H9 (cell line): Measurements from ENCODE around the gene SLC22A17. TPM values are rescaled to one million over a fixed set of nuclear protein-coding genes. Genes with fewer than 3 reads are reported as not detected.
"Not testable (repeated sequence)": the region's sequence is repeated elsewhere in the genome, so short reads cannot be mapped to it uniquely, and the experiment has no call there.

Source experiments
- DNase-seq: peaks from one replicate; pipeline ENCODE4 v3.0.0-alpha.2; 2017
- H2AFZ ChIP-seq: one replicate; pipeline ENCODE4 v1.6.1; 2013; ENCODE audit warnings: mild to moderate bottlenecking, low read length, control low read depth, moderate library complexity
- H2AK5ac ChIP-seq: 2 replicates; pipeline ENCODE4 v1.6.1; 2013; ENCODE audit warnings: low read length, control low read depth, mixed read lengths; ENCODE audit not compliant: insufficient read length
- H2BK120ac ChIP-seq: one replicate; pipeline ENCODE4 v1.6.1; 2013; ENCODE audit warnings: low read depth, mild to moderate bottlenecking, low read length, control low read depth, inconsistent platforms; ENCODE audit not compliant: poor library complexity, severe bottlenecking
- H2BK12ac ChIP-seq: 2 replicates; pipeline ENCODE4 v1.6.1; 2013; ENCODE audit warnings: low read length, control low read depth, mixed read lengths, low read depth; ENCODE audit not compliant: insufficient read length
- H2BK15ac ChIP-seq: 2 replicates; pipeline ENCODE4 v1.6.1; 2013; ENCODE audit warnings: low read depth, low read length, control low read depth
- H2BK20ac ChIP-seq: one replicate; pipeline ENCODE4 v1.6.1; 2013; ENCODE audit warnings: low read depth, mild to moderate bottlenecking, low read length, control low read depth, inconsistent platforms; ENCODE audit not compliant: poor library complexity, severe bottlenecking
- H2BK5ac ChIP-seq: 2 replicates; pipeline ENCODE4 v1.6.1; 2013; ENCODE audit warnings: low read length, control low read depth, mixed read lengths; ENCODE audit not compliant: insufficient read length
- H3K14ac ChIP-seq: 2 replicates; pipeline ENCODE4 v1.6.1; 2013; ENCODE audit warnings: low read length, control low read depth; ENCODE audit not compliant: insufficient read depth
- H3K18ac ChIP-seq: 2 replicates; pipeline ENCODE4 v1.6.1; 2013; ENCODE audit warnings: low read depth, mild to moderate bottlenecking, mixed read lengths, low read length, control low read depth; ENCODE audit not compliant: insufficient read length
- H3K23ac ChIP-seq: 2 replicates; pipeline ENCODE4 v1.6.1; 2013; ENCODE audit warnings: low read length, control low read depth, mixed read lengths, low read depth; ENCODE audit not compliant: insufficient read length
- H3K23me2 ChIP-seq: 2 replicates; pipeline ENCODE4 v1.6.1; 2013; ENCODE audit warnings: low read depth, mild to moderate bottlenecking, mixed read lengths, low read length, control low read depth; ENCODE audit not compliant: insufficient read length, poor library complexity, severe bottlenecking
- H3K27ac ChIP-seq: 2 replicates; pipeline ENCODE4 v1.5.1; 2013; ENCODE audit warnings: low read length, control low read depth, mixed read lengths, low read depth; ENCODE audit not compliant: insufficient read length
- H3K27me3 ChIP-seq: 2 replicates; pipeline ENCODE4 v1.6.1; 2013; ENCODE audit warnings: low read length, control low read depth, inconsistent platforms; ENCODE audit not compliant: insufficient read depth
- H3K4ac ChIP-seq: 2 replicates; pipeline ENCODE4 v1.6.1; 2013; ENCODE audit warnings: low read depth, mild to moderate bottlenecking, control low read depth, inconsistent platforms, low read length, moderate library complexity
- H3K4me1 ChIP-seq: 2 replicates; pipeline ENCODE4 v1.6.1; 2013; ENCODE audit warnings: low read length, control low read depth, inconsistent platforms; ENCODE audit not compliant: insufficient read depth
- H3K4me2 ChIP-seq: 2 replicates; pipeline ENCODE4 v1.6.1; 2013; ENCODE audit warnings: low read length, control low read depth, mixed read lengths; ENCODE audit not compliant: insufficient read length, insufficient read depth
- H3K56ac ChIP-seq: 2 replicates; pipeline ENCODE4 v1.6.1; 2013; ENCODE audit warnings: low read depth, mild to moderate bottlenecking, mixed read lengths, low read length, control low read depth; ENCODE audit not compliant: insufficient read length
- H3K79me1 ChIP-seq: 2 replicates; pipeline ENCODE4 v1.6.1; 2013; ENCODE audit warnings: low read depth, mild to moderate bottlenecking, moderate library complexity, low read length, control low read depth, inconsistent platforms; ENCODE audit not compliant: insufficient read depth, poor library complexity, severe bottlenecking
- H3K79me2 ChIP-seq: 2 replicates; pipeline ENCODE4 v1.6.1; 2013; ENCODE audit warnings: low read length, control low read depth, inconsistent platforms; ENCODE audit not compliant: insufficient read depth
- H3K9ac ChIP-seq: 2 replicates; pipeline ENCODE4 v1.6.1; 2013; ENCODE audit warnings: low read length, control low read depth, mixed read lengths; ENCODE audit not compliant: insufficient read length; ENCODE audit errors: extremely low read depth
- H3K9me3 ChIP-seq: one replicate; pipeline ENCODE4 v1.6.1; 2013; ENCODE audit warnings: low read depth, low read length, inconsistent platforms; ENCODE audit not compliant: control insufficient read depth
- H3T11ph ChIP-seq: one replicate; pipeline ENCODE4 v1.6.1; 2013; ENCODE audit warnings: mild to moderate bottlenecking, low read length, control low read depth, inconsistent platforms
- H4K20me1 ChIP-seq: one replicate; pipeline ENCODE4 v1.6.1; 2013; ENCODE audit not compliant: control insufficient read depth, insufficient read length, insufficient read depth
- H4K5ac ChIP-seq: 2 replicates; pipeline ENCODE4 v1.6.1; 2013; ENCODE audit warnings: low read depth, mild to moderate bottlenecking, mixed read lengths, low read length, control low read depth; ENCODE audit not compliant: insufficient read length
- H4K8ac ChIP-seq: replicated peaks from 2 replicates; pipeline ENCODE4 v1.6.1; 2013; ENCODE audit warnings: low read length, control low read depth, mixed read lengths, low read depth; ENCODE audit not compliant: insufficient read length
- H4K91ac ChIP-seq: 2 replicates; pipeline ENCODE4 v1.6.1; 2013; ENCODE audit warnings: low read depth, mild to moderate bottlenecking, moderate library complexity, mixed read lengths, low read length, control low read depth; ENCODE audit not compliant: insufficient read length
- H3K27ac Mint-ChIP-seq, 3 experiments: 2 replicates in 2 of 3; 3 replicates in 1 of 3; pipeline ENCODE4 v1.8.0; 2020 to 2021; ENCODE audit warnings: mixed read lengths in 3 of 3, mild to moderate bottlenecking in 1 of 3, moderate library complexity in 1 of 3
- H3K27me3 Mint-ChIP-seq: 2 replicates; pipeline ENCODE4 v1.8.0; 2021; ENCODE audit warnings: low read depth, mild to moderate bottlenecking, moderate library complexity, mixed read lengths
- H3K36me3 Mint-ChIP-seq, 3 experiments: 2 replicates in 2 of 3; 3 replicates in 1 of 3; pipeline ENCODE4 v1.8.0; 2020 to 2021; ENCODE audit warnings: low read depth in 3 of 3, mixed read lengths in 3 of 3; ENCODE audit not compliant: insufficient read depth in 1 of 3
- H3K4me1 Mint-ChIP-seq, 2 experiments: 2 replicates each; pipeline ENCODE4 v1.8.0; 2020; ENCODE audit warnings: mixed read lengths in 2 of 2
- H3K4me3 Mint-ChIP-seq, 2 experiments: 2 replicates in 1 of 2; 3 replicates in 1 of 2; pipeline ENCODE4 v1.8.0; 2020 to 2021; ENCODE audit warnings: mild to moderate bottlenecking in 2 of 2, mixed read lengths in 2 of 2, moderate library complexity in 1 of 2
- H3K9me3 Mint-ChIP-seq, 2 experiments: 2 replicates in 1 of 2; 3 replicates in 1 of 2; pipeline ENCODE4 v1.8.0; 2020; ENCODE audit warnings: mild to moderate bottlenecking in 2 of 2, mixed read lengths in 2 of 2, moderate library complexity in 1 of 2
- WGBS: extraction: QIAGEN DNeasy Blood & Tissue Kit; methylation state at CpG from one replicate; pipeline ENCODE4 v1.1.7; 2013; ENCODE audit warnings: missing lambda C conversion rate, low lambda C conversion rate, mixed read lengths; ENCODE audit not compliant: insufficient read length; ENCODE audit errors: extremely low coverage; 5-methylcytosine and 5-hydroxymethylcytosine counted together
- total RNA-seq: library from RNA; stranded (reverse); gene quantifications from 2 replicates; pipeline ENCODE4 v1.2.1, GENCODE V29; 2021
- TF ChIP-seq, protein P1 (sequence below): fragments of 200-600 bp; sonication (generic); conservative IDR thresholded peaks from 3 replicates; pipeline ENCODE4 v1.8.0; 2021; ENCODE audit warnings: antibody characterized with exemption, mild to moderate bottlenecking

The SLC22A17 gene
- total RNA-seq, 1 experiment from 2014 or later, result 33.0 TPM

DNA sequence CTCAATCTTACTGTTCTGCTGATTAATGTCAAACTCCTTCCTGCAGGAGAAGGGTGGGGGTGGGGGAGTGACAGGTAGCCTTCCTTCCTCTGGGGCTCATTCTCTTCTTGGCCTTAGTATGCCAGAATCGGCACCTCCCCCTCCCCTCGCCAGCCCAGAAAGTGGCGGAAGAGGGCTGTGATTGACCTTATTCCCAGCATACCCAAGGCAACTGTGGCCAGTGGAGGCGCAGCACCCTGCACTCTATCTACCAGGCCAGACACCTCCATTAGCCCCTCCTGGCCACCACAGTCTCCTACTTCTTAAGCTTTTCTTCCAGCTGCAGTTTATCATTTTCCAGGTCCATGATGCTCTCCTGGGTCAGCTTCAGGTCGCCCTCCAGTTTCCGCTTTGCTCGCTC is 39.9 kb upstream of the SLC22A17 start:
- Histone ChIP-seq H3T11ph (no peak overlapping the region), H3K14ac (no peak overlapping the region; the same call in 1 of the 2 replicates), H3K9ac (no peak overlapping the region), H2AK5ac (no peak overlapping the region), H4K91ac (no peak overlapping the region), H2BK120ac (no peak overlapping the region), H3K18ac (no peak overlapping the region), H3K4me1 (peaks cover 3% of the 10 kb centered on the region; the same call in 1 of the 2 replicates), H3K9me3 (no peaks in the 10 kb centered on the region), H2BK5ac (no peak overlapping the region), H2BK20ac (no peak overlapping the region), H3K27ac (no peak overlapping the region), H3K79me1 (no peaks in the 10 kb centered on the region), H2AFZ (no peak overlapping the region), H2BK15ac (no peak overlapping the region), H3K23ac (no peak overlapping the region), H4K20me1 (no peaks in the 10 kb centered on the region), H3K79me2 (no peaks in the 10 kb centered on the region), H3K4me2 (no peak overlapping the region), H3K4ac (no peak overlapping the region), H3K56ac (no peak overlapping the region), H3K27me3 (no peaks in the 10 kb centered on the region), H2BK12ac (no peak overlapping the region), H4K8ac (no peak overlapping the region), H4K5ac (no peak overlapping the region), H3K23me2 (no peaks in the 10 kb centered on the region)
- DNase-seq, result peak; percentile 49
- no peak overlapping the region for H3K4me3 Mint-ChIP-seq
- 0 out of 5 replicates have a peak, but pooled peaks cover 0 to 3% of the 10 kb centered on the region in 2 experiments for H3K9me3 Mint-ChIP-seq
- H3K36me3 Mint-ChIP-seq, result no peaks in the 10 kb centered on the region
- no CpG with 5 or more reads among the region's 7 CpGs for WGBS
- peaks cover 16 to 17% of the 10 kb centered on the region in 2 experiments for H3K4me1 Mint-ChIP-seq
- peaks cover 42% of the 10 kb centered on the region for H3K27me3 Mint-ChIP-seq
- no peak overlapping the region for H3K27ac Mint-ChIP-seq
- TF ChIP-seq, protein P1, sequence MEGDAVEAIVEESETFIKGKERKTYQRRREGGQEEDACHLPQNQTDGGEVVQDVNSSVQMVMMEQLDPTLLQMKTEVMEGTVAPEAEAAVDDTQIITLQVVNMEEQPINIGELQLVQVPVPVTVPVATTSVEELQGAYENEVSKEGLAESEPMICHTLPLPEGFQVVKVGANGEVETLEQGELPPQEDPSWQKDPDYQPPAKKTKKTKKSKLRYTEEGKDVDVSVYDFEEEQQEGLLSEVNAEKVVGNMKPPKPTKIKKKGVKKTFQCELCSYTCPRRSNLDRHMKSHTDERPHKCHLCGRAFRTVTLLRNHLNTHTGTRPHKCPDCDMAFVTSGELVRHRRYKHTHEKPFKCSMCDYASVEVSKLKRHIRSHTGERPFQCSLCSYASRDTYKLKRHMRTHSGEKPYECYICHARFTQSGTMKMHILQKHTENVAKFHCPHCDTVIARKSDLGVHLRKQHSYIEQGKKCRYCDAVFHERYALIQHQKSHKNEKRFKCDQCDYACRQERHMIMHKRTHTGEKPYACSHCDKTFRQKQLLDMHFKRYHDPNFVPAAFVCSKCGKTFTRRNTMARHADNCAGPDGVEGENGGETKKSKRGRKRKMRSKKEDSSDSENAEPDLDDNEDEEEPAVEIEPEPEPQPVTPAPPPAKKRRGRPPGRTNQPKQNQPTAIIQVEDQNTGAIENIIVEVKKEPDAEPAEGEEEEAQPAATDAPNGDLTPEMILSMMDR, result 0 out of 3 replicates have a peak, but pooled peaks have one; percentile 9

DNA sequence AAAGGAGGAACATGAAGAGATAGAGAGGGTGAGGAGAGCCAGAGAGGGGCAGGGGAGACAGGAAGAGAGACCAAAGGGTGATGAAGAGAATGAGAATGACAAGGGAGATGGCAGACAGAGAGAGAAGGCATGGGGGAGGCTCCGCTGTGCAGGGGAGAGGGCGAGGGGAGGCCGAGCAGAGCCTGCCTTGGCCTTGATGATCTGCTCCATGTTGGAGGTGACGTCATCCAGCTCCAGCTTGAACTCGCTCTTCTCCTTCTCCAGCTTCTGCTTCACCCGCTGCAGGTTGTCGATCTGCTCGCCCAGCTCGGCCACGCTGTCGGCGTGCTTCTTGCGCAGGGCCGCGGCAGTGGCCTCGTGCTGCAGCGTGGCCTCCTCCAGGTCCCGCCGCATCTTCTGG is 37.2 kb upstream of the SLC22A17 start:
- H4K8ac ChIP-seq, H3K9ac ChIP-seq, H3K27me3 ChIP-seq, H3K79me1 ChIP-seq, H4K5ac ChIP-seq, DNase-seq, H3K18ac ChIP-seq, H3K23ac ChIP-seq, H4K20me1 ChIP-seq, H3K27ac ChIP-seq, H4K91ac ChIP-seq, H2AK5ac ChIP-seq, H3K4me1 ChIP-seq, H3K9me3 ChIP-seq, H2BK5ac ChIP-seq, H3K56ac ChIP-seq, H2BK15ac ChIP-seq, H3K79me2 ChIP-seq, H2BK120ac ChIP-seq, H2AFZ ChIP-seq, H3K36me3 Mint-ChIP-seq, H3K9me3 Mint-ChIP-seq, H3K4me2 ChIP-seq, H2BK20ac ChIP-seq, H3K23me2 ChIP-seq, H3K27ac Mint-ChIP-seq, H2BK12ac ChIP-seq, H3K14ac ChIP-seq, H3K4ac ChIP-seq, H3T11ph ChIP-seq, H3K4me3 Mint-ChIP-seq: not testable (repeated sequence)
- peaks cover 16 to 17% of the 10 kb centered on the region in 2 experiments for H3K4me1 Mint-ChIP-seq
- peaks cover 48% of the 10 kb centered on the region for H3K27me3 Mint-ChIP-seq
- WGBS, result no CpG with 5 or more reads among the region's 19 CpGs
